ENCODE data around the gene SH2D6.

SH2D6 gene

DNA sequence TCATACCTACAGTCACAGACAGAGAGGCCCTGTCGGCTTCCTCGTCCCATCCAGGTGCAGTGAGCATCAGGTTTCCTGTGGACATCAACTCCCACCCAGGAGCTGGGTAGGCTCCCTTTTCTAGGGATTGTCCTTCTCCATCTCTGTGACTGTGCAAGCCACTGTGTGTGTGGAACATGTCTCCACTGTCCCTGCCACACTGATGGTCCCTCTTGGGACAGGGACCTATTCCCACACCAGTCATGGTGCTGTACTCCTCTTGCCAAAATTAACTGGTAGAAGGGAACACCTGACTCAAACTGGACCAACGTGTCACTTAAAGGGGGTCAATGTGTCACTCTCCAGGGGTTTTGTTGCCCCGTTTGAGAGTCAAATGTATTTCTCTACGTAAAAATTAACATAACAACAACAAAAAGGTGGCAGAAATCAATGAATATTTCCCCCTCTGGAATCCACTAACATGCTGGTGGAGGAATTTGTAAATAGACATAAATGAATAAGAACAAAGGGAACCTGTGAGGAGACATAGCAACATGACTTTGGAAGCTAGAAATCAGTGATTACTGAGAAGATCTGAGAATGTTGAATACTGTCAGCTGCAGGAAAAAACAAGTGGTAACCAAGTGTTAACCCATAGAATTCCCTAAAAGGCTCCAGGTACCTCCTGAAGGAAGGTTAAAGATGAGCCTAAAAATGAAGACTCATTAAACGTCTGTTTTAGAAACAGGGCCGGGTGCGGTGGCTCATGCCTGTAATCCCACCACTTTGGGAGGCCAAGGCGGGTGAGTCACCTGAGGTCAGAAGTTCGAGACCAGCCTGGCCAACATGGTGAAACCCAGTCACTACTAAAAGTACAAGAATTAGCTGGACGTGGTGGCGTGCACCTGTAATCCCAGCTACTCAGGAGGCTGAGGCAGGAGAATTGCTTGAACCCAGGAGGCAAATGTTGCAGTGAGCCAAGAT is 40.4 kb downstream of the SH2D6 start:
- H3K9ac ChIP-seq = no peak overlapping the region
- TF ChIP-seq, protein P1, sequence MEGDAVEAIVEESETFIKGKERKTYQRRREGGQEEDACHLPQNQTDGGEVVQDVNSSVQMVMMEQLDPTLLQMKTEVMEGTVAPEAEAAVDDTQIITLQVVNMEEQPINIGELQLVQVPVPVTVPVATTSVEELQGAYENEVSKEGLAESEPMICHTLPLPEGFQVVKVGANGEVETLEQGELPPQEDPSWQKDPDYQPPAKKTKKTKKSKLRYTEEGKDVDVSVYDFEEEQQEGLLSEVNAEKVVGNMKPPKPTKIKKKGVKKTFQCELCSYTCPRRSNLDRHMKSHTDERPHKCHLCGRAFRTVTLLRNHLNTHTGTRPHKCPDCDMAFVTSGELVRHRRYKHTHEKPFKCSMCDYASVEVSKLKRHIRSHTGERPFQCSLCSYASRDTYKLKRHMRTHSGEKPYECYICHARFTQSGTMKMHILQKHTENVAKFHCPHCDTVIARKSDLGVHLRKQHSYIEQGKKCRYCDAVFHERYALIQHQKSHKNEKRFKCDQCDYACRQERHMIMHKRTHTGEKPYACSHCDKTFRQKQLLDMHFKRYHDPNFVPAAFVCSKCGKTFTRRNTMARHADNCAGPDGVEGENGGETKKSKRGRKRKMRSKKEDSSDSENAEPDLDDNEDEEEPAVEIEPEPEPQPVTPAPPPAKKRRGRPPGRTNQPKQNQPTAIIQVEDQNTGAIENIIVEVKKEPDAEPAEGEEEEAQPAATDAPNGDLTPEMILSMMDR (conservative IDR thresholded peaks at IDR 0.05; ENCODE audit: low read depth, low read length) = no peak
- H3K4me2 ChIP-seq = no peak overlapping the region
- H3K27me3 ChIP-seq (ENCODE audit: insufficient read depth, low read depth) = no peaks in the 10 kb centered on the region
- H3K36me3 ChIP-seq (ENCODE audit: insufficient read depth) = no peaks in the 10 kb centered on the region
- no peaks in the 10 kb centered on the region for H3K4me1 ChIP-seq (ENCODE audit: low read depth, poor library complexity, severe bottlenecking)
- no peak overlapping the region for H3K4me3 ChIP-seq (IDR thresholded peaks at IDR 0.05; ENCODE audit: insufficient read depth, low read depth, low read length)
- no peaks in the 10 kb centered on the region for H3K79me2 ChIP-seq (ENCODE audit: insufficient read depth, low read depth)
- no peak overlapping the region for H3K27ac ChIP-seq
- no peaks in the 10 kb centered on the region for H4K20me1 ChIP-seq (ENCODE audit: insufficient read depth)
- no peak overlapping the region for H2AFZ ChIP-seq (ENCODE audit: low read depth)

DNA sequence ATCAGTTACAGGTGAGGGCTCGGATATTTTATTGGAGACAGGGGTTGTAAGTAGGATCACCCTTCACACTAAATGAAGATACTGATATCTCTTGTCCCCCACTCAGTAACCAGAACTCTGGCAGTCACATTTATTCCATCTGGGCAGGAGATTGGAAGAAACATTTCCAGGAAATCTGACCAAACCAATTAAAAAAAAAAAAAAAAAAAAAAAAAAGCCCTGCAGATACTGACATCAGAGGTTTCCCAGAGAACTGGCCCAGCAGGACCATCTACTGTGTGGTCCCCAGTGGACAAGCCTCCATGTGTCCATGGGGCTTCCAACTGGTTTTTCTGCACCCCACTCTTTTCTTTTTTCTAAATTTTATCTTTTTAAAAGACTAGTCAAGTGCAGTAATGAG is 41.3 kb downstream of the SH2D6 start:
- H4K20me1 ChIP-seq (ENCODE audit: insufficient read depth) = no peaks in the 10 kb centered on the region
- no peak overlapping the region for H2AFZ ChIP-seq (ENCODE audit: low read depth)
- no peaks in the 10 kb centered on the region for H3K27me3 ChIP-seq (ENCODE audit: insufficient read depth, low read depth)
- no peak overlapping the region for H3K9ac ChIP-seq
- no peak overlapping the region for H3K27ac ChIP-seq
- no peak overlapping the region for H3K4me2 ChIP-seq
- H3K36me3 ChIP-seq (ENCODE audit: insufficient read depth) = no peaks in the 10 kb centered on the region
- H3K79me2 ChIP-seq (ENCODE audit: insufficient read depth, low read depth) = no peaks in the 10 kb centered on the region
- no peaks in the 10 kb centered on the region for H3K4me1 ChIP-seq (ENCODE audit: low read depth, poor library complexity, severe bottlenecking)
- no peak overlapping the region for H3K4me3 ChIP-seq (IDR thresholded peaks at IDR 0.05; ENCODE audit: insufficient read depth, low read depth, low read length)
- TF ChIP-seq, protein P1 (conservative IDR thresholded peaks at IDR 0.05; ENCODE audit: low read depth, low read length) = no peak

DNA sequence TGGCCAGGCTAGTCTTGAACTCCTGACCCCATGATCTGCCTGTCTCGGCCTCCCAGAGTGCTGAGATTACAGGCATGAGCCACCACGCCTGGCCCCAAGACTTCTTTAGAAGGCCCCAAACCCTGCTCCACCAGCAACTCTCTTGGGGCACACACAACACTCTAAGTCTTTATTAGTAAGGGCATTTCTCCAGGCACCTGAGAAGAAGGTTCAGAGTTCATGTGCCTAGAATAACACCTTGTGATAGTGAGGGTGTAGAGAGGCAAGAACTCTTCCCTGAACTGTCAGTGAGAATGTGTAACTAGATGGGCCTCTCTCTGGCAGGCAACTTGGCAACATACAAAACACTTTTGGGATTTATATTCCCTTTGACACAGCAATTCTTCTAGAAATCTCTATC is 43.8 kb downstream of the SH2D6 start:
- no peaks in the 10 kb centered on the region for H3K27me3 ChIP-seq (ENCODE audit: insufficient read depth, low read depth)
- no peaks in the 10 kb centered on the region for H3K36me3 ChIP-seq (ENCODE audit: insufficient read depth)
- TF ChIP-seq, protein P1 (conservative IDR thresholded peaks at IDR 0.05; ENCODE audit: low read depth, low read length) = no peak
- H3K79me2 ChIP-seq (ENCODE audit: insufficient read depth, low read depth) = no peaks in the 10 kb centered on the region
- H3K4me2 ChIP-seq = no peak overlapping the region
- H3K4me3 ChIP-seq (IDR thresholded peaks at IDR 0.05; ENCODE audit: insufficient read depth, low read depth, low read length) = no peak overlapping the region
- no peak overlapping the region for H3K27ac ChIP-seq
- no peaks in the 10 kb centered on the region for H4K20me1 ChIP-seq (ENCODE audit: insufficient read depth)
- H3K4me1 ChIP-seq (ENCODE audit: low read depth, poor library complexity, severe bottlenecking) = no peaks in the 10 kb centered on the region
- H3K9ac ChIP-seq = no peak overlapping the region
- no peak overlapping the region for H2AFZ ChIP-seq (ENCODE audit: low read depth)

DNA sequence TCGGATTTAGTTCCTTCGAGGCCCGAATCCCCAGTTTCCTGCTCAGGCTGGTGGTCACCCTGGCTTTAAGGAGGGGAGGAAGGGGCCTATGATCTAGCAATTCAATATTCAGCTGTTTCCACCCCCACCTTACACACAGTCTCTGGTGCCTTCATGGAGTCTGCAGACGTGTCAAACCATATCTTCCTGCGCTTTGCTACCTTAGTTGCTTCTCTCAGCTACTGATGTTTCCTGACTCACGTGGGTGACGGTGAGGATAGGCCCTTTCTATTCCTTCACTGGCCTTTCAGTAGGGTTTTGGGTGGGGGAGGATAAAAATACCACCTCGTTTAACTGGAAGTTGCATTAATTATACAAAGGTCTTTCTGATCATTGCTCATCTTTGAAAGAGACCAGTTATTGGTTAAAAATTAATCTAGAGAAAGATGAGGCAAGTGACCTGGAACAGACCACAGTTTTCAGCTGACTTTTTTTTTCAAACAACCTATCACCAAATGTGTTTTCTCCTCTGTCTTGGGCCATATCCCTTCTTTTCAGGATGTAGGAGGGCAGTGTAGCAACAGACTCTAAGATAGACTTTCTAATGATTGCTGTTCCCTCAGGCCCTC is 49.7 kb downstream of the SH2D6 start:
- Histone ChIP-seq H3K4me3 (IDR thresholded peaks at IDR 0.05; ENCODE audit: insufficient read depth, low read depth, low read length) (no peak overlapping the region), H3K79me2 (ENCODE audit: insufficient read depth, low read depth) (no peaks in the 10 kb centered on the region), H3K27me3 (ENCODE audit: insufficient read depth, low read depth) (no peaks in the 10 kb centered on the region), H3K9ac (no peak overlapping the region), H4K20me1 (ENCODE audit: insufficient read depth) (no peaks in the 10 kb centered on the region), H3K36me3 (ENCODE audit: insufficient read depth) (no peaks in the 10 kb centered on the region), H3K27ac (no peak overlapping the region), H3K4me1 (ENCODE audit: low read depth, poor library complexity, severe bottlenecking) (no peaks in the 10 kb centered on the region), H3K4me2 (no peak overlapping the region), H2AFZ (ENCODE audit: low read depth) (no peak overlapping the region)
- TF ChIP-seq, protein P1 (conservative IDR thresholded peaks at IDR 0.05; ENCODE audit: low read depth, low read length) = no peak
